Kidney (tissue), 14 donors: ENCODE measurements around the gene TPRA1. TPM values are rescaled to one million over a fixed set of nuclear protein-coding genes. Genes with fewer than 3 reads are reported as not detected.
A peak's percentile ranks its signal among the peaks of the same experiment; 100 is the strongest.

Source experiments
- DNase-seq, 5 donors: peaks; one replicate each; pipeline ENCODE4 v3.0.0-alpha.2; 2013 to 2020
- FAIRE-seq: peaks from 2 replicates; lab custom pipeline; 2012; peaks lifted over from hg19 to GRCh38; lab: Jason Lieb, UNC
- H3K27ac ChIP-seq, 2 donors: one replicate each; pipeline ENCODE4 v1.7.0; 2013; ENCODE audit warnings: low read depth in 2 of 2, low read length in 2 of 2, inconsistent platforms in 1 of 2
- H3K27me3 ChIP-seq: one replicate; pipeline ENCODE4 v1.7.1; 2013; ENCODE audit warnings: low read length, inconsistent platforms; ENCODE audit not compliant: control insufficient read depth, insufficient read depth
- H3K36me3 ChIP-seq, 3 donors: one replicate each; pipeline versions ENCODE4 v1.7.0 to v1.7.1; 2013; ENCODE audit warnings: low read length in 3 of 3, control low read depth in 1 of 3, inconsistent platforms in 1 of 3; ENCODE audit not compliant: insufficient read depth in 3 of 3, control insufficient read depth in 2 of 3
- H3K4me1 ChIP-seq, 3 donors: one replicate each; pipeline versions ENCODE4 v1.7.0 to v1.7.1; 2013; ENCODE audit warnings: low read length in 3 of 3, inconsistent platforms in 1 of 3, low read depth in 1 of 3; ENCODE audit not compliant: control insufficient read depth in 2 of 3, insufficient read depth in 2 of 3
- H3K4me3 ChIP-seq, 3 donors: one replicate each; pipeline versions ENCODE4 v1.7.0 to v1.8.1; 2013; ENCODE audit warnings: low read length in 3 of 3, control low read depth in 1 of 3, inconsistent platforms in 1 of 3
- H3K9ac ChIP-seq, 3 donors: one replicate each; pipeline versions ENCODE4 v1.7.0 to v1.7.1; 2013; ENCODE audit warnings: low read length in 3 of 3, control low read depth in 1 of 3, inconsistent platforms in 1 of 3
- H3K9me3 ChIP-seq, 3 donors: one replicate each; pipeline versions ENCODE4 v1.7.0 to v1.7.1; 2013; ENCODE audit warnings: low read length in 3 of 3, control low read depth in 1 of 3, inconsistent platforms in 1 of 3; ENCODE audit not compliant: control insufficient read depth in 2 of 3, insufficient read depth in 1 of 3
- intact Hi-C: fragments of 100-400 bp; cut with DNase I; formaldehyde crosslinking; loops from one replicate; pipeline ENCODE4 v1.11.1; 2022
- polyA plus RNA-seq: library from polyadenylated mRNA; stranded (reverse); fragments of 350-450 nt; fragmentation: Illumina TruSeq; extraction: RNeasy Lipid Tissue Mini Kit (QIAGEN cat#74804); gene quantifications from one replicate; pipeline ENCODE4 v1.2.3, GENCODE V29; 2014; ENCODE audit warnings: low read depth, low replicate concordance; ENCODE audit not compliant: insufficient read depth
- total RNA-seq: library from RNA; stranded (reverse); fragmentation: NEBNext Ultra II Directional; extraction: Animal tissue kit (Norgen Biotek cat#: 25700); gene quantifications from one replicate; pipeline ENCODE4 v1.2.1, GENCODE V29; 2021
- TF ChIP-seq, protein P1 (sequence below): IDR thresholded peaks from 3 replicates; pipeline ENCODE4 v1.5.1; 2012; ENCODE audit warnings: mild to moderate bottlenecking, moderate library complexity, borderline replicate concordance; ENCODE audit not compliant: insufficient read depth; ENCODE audit errors: extremely low read depth
- donor health status: control.
- donor health status: control.
- donor health status: control.
- donor health status: control.
- donor health status: control.
- donor health status: DM: yes; HTN: yes; CAD: no.
- donor health status: Normal renal cell carcinoma (clear cell type).

The TPRA1 gene
- total and polyA plus RNA-seq, 2 donors from 2014 or later = 35.4 to 36.4 TPM

DNA sequence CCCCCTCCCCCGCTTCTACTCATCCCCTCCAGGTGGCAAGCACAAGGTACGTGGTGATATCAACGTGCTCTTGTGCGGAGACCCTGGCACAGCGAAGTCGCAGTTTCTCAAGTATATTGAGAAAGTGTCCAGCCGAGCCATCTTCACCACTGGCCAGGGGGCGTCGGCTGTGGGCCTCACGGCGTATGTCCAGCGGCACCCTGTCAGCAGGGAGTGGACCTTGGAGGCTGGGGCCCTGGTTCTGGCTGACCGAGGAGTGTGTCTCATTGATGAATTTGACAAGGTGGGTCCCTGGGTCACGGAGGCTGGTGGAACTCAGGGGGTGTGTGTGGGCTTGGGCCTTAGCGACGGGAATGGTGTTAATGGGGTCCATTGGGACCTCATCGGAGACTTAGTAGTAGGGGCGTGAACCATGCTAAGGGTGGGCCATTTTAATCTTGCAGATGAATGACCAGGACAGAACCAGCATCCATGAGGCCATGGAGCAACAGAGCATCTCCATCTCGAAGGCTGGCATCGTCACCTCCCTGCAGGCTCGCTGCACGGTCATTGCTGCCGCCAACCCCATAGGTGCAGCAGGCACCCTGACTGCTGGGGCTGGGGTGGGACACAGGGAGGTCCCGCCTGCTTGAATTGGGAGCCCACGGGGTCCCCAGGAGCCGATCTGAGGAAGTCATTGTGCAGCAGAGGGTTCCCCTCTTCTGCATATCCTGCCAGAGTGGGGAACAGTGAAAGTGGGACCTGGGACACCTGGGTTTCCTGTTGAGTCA lies 26.5 kb upstream of the TPRA1 start:
- H3K36me3 ChIP-seq = peaks cover 0 to 10% (median 6%) of the 10 kb centered on the region in 3 donors
- no peak overlapping the region for H3K9ac ChIP-seq
- no peak overlapping the region for H3K4me3 ChIP-seq
- H3K27ac ChIP-seq = no peak overlapping the region
- H3K4me1 ChIP-seq = no peaks in the 10 kb centered on the region
- TF ChIP-seq, protein P1, sequence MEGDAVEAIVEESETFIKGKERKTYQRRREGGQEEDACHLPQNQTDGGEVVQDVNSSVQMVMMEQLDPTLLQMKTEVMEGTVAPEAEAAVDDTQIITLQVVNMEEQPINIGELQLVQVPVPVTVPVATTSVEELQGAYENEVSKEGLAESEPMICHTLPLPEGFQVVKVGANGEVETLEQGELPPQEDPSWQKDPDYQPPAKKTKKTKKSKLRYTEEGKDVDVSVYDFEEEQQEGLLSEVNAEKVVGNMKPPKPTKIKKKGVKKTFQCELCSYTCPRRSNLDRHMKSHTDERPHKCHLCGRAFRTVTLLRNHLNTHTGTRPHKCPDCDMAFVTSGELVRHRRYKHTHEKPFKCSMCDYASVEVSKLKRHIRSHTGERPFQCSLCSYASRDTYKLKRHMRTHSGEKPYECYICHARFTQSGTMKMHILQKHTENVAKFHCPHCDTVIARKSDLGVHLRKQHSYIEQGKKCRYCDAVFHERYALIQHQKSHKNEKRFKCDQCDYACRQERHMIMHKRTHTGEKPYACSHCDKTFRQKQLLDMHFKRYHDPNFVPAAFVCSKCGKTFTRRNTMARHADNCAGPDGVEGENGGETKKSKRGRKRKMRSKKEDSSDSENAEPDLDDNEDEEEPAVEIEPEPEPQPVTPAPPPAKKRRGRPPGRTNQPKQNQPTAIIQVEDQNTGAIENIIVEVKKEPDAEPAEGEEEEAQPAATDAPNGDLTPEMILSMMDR = no peak
- H3K9me3 ChIP-seq = no peaks in the 10 kb centered on the region
- FAIRE-seq (no peak), DNase-seq (peak in 1 of 5 donors; percentile 47)
- no peaks in the 10 kb centered on the region for H3K27me3 ChIP-seq
- intact Hi-C loops = no loop called here

DNA sequence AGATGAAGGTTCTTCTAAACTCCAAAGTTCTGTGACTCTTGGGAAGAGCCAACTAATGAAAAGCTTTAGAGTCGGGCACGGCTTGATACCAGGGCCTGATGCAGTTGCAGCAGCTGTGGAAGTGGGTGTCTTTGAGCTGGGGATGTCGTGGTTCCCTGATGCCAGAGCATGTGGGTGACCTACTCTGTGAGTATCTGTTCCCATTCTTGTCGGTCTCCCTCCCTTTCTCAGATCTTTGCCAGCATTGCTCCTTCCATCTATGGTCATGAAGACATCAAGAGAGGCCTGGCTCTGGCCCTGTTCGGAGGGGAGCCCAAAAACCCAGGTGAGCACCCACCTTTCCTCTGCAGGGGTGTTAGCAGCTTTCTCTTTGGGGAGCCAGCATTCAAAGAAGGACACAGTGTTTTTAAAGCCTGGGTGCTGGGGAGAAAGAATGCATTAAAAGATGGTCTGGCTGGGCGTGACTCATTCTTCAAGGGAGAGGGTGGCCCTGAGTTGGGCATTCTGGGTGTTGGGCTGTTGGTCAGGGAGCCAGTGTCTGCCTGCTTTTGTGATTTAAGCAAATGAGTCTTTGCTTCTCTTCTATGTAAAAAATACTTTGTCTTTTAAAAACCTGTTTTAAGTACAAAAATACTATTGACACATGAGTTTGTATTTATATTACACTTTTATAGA lies 25.2 kb upstream of the TPRA1 start:
- intact Hi-C loops = no loop called here
- Histone ChIP-seq H3K4me1 (no peaks in the 10 kb centered on the region), H3K27ac (no peak overlapping the region), H3K36me3 (peaks cover 0 to 7% (median 6%) of the 10 kb centered on the region in 3 donors), H3K4me3 (no peak overlapping the region), H3K9ac (no peak overlapping the region), H3K9me3 (no peaks in the 10 kb centered on the region), H3K27me3 (no peaks in the 10 kb centered on the region)
- DNase-seq = peak in 1 of 5 donors; percentile 7
- no peak for FAIRE-seq
- TF ChIP-seq, protein P1 = no peak

DNA sequence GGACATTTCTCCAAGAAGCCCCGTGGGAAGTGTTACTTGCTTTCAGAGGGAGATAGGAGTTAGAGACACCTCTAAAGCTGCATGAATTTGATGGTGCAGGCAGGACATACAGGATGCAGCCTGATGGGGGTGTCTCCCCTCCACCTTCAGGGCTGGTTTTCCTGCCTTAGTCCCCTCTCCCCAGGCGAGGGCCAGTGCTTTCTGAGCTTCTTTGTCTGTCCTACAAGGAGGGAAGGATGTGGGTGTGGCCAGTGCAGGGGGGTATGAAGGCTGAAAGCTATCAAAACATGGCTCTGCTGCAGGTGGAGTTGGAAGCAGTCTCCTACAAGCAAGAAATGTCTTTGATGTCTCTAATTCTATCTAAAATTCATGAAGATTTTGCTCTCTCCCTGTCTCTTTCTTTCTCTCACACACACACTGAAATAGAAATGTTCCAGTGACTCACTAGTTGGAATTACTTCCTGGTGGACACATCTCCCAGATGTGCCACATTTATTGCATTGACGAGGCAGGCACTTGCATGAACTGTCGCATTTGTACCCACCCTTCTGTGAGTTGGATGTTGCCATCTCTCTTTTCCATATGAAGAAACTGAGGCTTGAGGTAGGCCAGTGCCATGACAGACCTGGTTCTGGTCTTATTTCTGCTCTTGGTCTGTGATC lies 24.5 kb upstream of the TPRA1 start:
- DNase-seq = peak in 1 of 5 donors; percentile 48
- FAIRE-seq = no peak
- no peak overlapping the region for H3K27ac ChIP-seq
- no peaks in the 10 kb centered on the region for H3K9me3 ChIP-seq
- TF ChIP-seq, protein P1 = no peak
- no peaks in the 10 kb centered on the region for H3K27me3 ChIP-seq
- intact Hi-C loops = no loop called here
- H3K4me1 ChIP-seq = no peaks in the 10 kb centered on the region
- peaks cover 0 to 8% (median 3%) of the 10 kb centered on the region in 3 donors for H3K36me3 ChIP-seq
- no peak overlapping the region for H3K4me3 ChIP-seq
- H3K9ac ChIP-seq = no peak overlapping the region
